Aorta (tissue), 5 donors: ENCODE results near the gene PCDH15. TPM values are rescaled to one million over a fixed set of nuclear protein-coding genes. Genes with fewer than 3 reads are reported as not detected.
"Not testable (repeated sequence)": the region's sequence is repeated elsewhere in the genome, so short reads cannot be mapped to it uniquely, and the experiment has no call there.

Experiments used
- ATAC-seq: fragments of 200-7000 bp; cut with Tn5 transposase; one replicate; pipeline ENCODE4 v1.9.1; 2022; ENCODE audit warnings: moderate library complexity; ENCODE audit not compliant: low FRiP score
- DNase-seq, 2 donors: peaks; one replicate each; pipeline ENCODE4 v3.0.0-alpha.2; 2020
- H3K27ac ChIP-seq, 2 donors: one replicate each; pipeline ENCODE4 v1.5.1; 2013; ENCODE audit warnings: low read length in 2 of 2, mild to moderate bottlenecking in 2 of 2, moderate library complexity in 2 of 2, control low read depth in 1 of 2, inconsistent platforms in 1 of 2, low read depth in 1 of 2
- H3K27me3 ChIP-seq, 2 donors: one replicate each; pipeline ENCODE4 v1.6.1; 2013; ENCODE audit warnings: control low read depth in 1 of 2, low read length in 1 of 2, mild to moderate bottlenecking in 1 of 2, moderate library complexity in 1 of 2; ENCODE audit not compliant: insufficient read depth in 2 of 2, control insufficient read depth in 1 of 2
- H3K36me3 ChIP-seq, 2 donors: one replicate each; pipeline ENCODE4 v1.6.1; 2013; ENCODE audit warnings: control low read depth in 1 of 2, low read length in 1 of 2, mild to moderate bottlenecking in 1 of 2; ENCODE audit not compliant: insufficient read depth in 2 of 2, control insufficient read depth in 1 of 2
- H3K4me1 ChIP-seq, 2 donors: one replicate each; pipeline ENCODE4 v1.6.1; 2013; ENCODE audit warnings: low read length in 2 of 2, control low read depth in 1 of 2, mild to moderate bottlenecking in 1 of 2, moderate library complexity in 1 of 2; ENCODE audit not compliant: insufficient read depth in 2 of 2, control insufficient read depth in 1 of 2
- H3K4me3 ChIP-seq, 2 donors: one replicate each; pipeline ENCODE4 v1.5.1; 2013; ENCODE audit warnings: low read length in 2 of 2, control low read depth in 1 of 2, mild to moderate bottlenecking in 1 of 2
- H3K9me3 ChIP-seq: one replicate; pipeline ENCODE4 v1.6.1; 2013; ENCODE audit warnings: mild to moderate bottlenecking, low read length; ENCODE audit not compliant: control insufficient read depth
- WGBS, 2 donors: extraction: QIAGEN DNeasy Blood & Tissue Kit; methylation state at CpG; one replicate each; pipeline ENCODE4 v1.1.7; 2013; 5-methylcytosine and 5-hydroxymethylcytosine counted together
- intact Hi-C, 2 donors: fragments of 100-400 bp; cut with DNase I; formaldehyde crosslinking; loops; one replicate each; pipeline versions ENCODE4 v1.14.2 to v1.15.0; 2022
- polyA plus RNA-seq, 2 donors: library from polyadenylated mRNA; stranded (reverse); fragments of 200-250 nt; gene quantifications; one replicate each; pipeline ENCODE4 v1.2.3, GENCODE V29; 2013
- total RNA-seq, 2 donors: library from RNA; stranded (reverse); fragmentation: NEBNext Ultra II Directional; extraction: Animal tissue kit (Norgen Biotek cat#: 25700); gene quantifications; one replicate each; pipeline ENCODE4 v1.2.1, GENCODE V29; 2021
- donor health status: healthy with polysubstance abuse.
- donor health status: Bipolar disorder and iron deficiency.
- donor health status: DM: no; HTN: no; CAD: no.
- donor health status: DM: no; HTN: no; CAD: no.
- donor health status: DM: yes; HTN: yes; CAD: no.

The PCDH15 gene
- total and polyA plus RNA-seq, 4 donors = 0.09 TPM; not detected in 3

DNA sequence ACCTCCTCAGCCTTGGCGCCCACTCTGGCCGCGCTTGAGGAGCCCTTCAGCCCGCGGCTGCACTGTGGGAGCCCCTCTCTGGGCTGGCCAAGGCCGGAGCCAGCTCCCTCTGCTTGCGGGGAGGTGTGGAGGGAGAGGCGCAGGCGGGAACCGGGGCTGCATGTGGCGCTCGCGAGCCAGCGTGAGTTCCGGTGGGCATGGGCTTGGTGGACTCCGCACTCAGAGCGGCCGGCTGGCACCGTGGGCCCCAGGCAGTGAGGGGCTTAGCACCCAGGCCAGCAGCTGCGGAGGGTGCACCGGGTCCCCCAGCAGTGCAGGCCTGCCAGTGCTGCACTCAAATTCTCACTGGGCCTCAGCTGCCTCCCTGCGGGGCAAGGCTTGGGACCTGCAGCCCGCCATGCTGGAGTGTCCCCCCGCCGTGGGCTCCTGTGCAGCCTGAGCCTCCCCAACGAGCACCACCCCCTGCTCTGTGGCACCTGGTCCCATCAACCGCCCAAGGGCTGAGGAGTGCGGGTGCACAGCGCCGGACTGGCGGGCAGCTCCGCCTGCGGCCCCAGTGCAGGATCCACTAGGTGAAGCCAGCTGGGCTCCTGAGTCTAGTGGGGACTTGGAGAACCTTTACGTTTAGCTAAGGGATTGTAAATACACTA lies 876.9 kb downstream of the PCDH15 start:
- peak in 1 of 2 donors; percentile 24 for DNase-seq
- H3K4me1 ChIP-seq, H3K9me3 ChIP-seq, intact Hi-C loops, H3K4me3 ChIP-seq, ATAC-seq, H3K27me3 ChIP-seq, H3K27ac ChIP-seq, H3K36me3 ChIP-seq: not testable (repeated sequence)
- WGBS, 2 donors = 95 to 96% methylated on average over 31 to 34 of the region's 34 CpGs

DNA sequence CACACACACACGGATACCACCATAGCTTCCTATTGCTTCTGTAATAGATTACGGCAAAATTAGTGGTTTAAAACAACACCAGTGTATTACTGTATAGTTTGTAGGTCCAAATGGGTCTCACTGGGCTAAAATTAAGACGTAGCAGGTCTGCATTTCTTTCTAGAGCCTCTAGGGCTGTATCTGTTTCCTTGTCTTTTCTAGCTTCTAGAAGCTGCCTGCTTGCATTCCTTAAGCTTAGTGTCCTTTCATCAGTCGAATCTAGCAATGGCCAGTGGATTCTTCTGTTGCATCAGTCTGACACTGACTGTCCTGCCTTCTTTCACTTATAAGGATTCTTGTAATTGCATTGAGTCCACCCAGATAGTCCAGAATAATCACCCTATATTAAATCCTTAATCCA lies 882.3 kb downstream of the PCDH15 start:
- ATAC-seq = no peak
- intact Hi-C loops = no loop called here
- WGBS, 2 donors = 59 to 69% methylated on average over 4 of the region's 4 CpGs

DNA sequence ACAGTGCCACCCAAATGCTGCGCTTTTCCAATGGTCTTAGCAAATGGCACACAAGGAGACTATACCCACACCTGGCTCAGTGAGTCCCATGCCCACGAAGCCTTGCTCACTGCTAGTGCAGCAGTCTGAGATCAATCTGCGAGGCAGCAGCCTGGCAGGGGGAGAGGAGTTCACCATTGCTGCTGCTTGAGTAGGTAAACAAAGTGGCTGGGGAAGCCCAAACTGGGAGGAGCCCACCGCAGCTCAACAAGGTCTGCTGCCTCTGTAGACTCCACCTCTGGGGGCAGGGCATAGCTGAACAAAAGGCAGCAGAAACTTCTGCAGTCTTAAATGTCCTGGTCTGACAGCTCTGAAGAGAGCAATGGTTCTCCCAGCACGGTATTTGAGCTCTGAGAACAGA lies 891.2 kb downstream of the PCDH15 start:
- ATAC-seq = no peak
- no peak overlapping the region for H3K4me3 ChIP-seq
- intact Hi-C loops = no loop called here
- peaks cover 5% of the 10 kb centered on the region for H3K9me3 ChIP-seq
- H3K36me3 ChIP-seq = no peaks in the 10 kb centered on the region
- WGBS, 2 donors = 66 to 73% methylated on average over 5 of the region's 5 CpGs
- DNase-seq = peak in 1 of 2 donors; percentile 43
- H3K27ac ChIP-seq = no peak overlapping the region
- no peaks in the 10 kb centered on the region for H3K27me3 ChIP-seq
- no peaks in the 10 kb centered on the region for H3K4me1 ChIP-seq

More for the DNA sequence above, 882.3 kb downstream of the PCDH15 start:
- Histone ChIP-seq H3K27ac (no peak overlapping the region), H3K9me3 (peaks cover 1% of the 10 kb centered on the region), H3K36me3 (no peaks in the 10 kb centered on the region), H3K4me1 (no peaks in the 10 kb centered on the region), H3K27me3 (no peaks in the 10 kb centered on the region), H3K4me3 (no peak overlapping the region)
- DNase-seq = no peak

DNA sequence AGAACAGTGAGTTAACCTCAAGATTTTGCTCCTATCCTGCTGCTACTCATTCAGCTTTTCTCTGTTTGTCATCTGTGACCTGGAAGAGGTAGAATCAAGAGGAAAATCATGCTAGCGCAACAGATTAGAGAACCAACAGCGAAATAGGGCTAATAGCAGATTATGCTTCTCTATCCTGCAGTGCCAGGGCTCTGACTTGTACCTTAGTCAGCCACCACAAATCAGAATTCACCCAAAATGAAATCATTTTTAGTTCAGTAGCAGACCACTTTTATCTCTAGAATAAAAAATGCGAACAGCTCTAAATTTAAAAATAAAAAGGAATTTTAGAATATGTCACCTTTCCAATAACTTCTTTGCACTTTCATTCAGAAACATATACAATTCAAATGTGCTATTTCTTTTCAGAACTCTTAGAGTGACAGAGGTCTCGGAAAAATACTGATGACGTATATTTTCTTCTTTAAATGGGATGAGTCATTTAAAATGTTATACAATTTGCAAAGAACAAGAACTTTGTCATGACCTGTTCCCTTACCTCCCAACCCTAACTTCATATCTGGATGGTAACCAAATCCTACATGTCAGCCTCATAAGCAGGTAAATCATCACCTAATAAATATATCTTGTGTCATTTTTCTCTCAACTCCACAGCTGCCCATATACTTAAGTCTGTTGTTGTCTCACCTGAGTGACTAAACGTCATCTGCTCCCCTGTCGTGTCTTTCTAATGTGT lies 896.4 kb downstream of the PCDH15 start:
- no peak for DNase-seq
- H3K4me3 ChIP-seq = no peak overlapping the region
- H3K4me1 ChIP-seq = no peaks in the 10 kb centered on the region
- intact Hi-C loops = no loop called here
- WGBS, 2 donors = 84% methylated on average over 7 of the region's 7 CpGs
- no peak for ATAC-seq
- no peaks in the 10 kb centered on the region for H3K36me3 ChIP-seq
- no peaks in the 10 kb centered on the region for H3K27me3 ChIP-seq
- H3K27ac ChIP-seq = no peak overlapping the region
- peaks cover 3% of the 10 kb centered on the region for H3K9me3 ChIP-seq

DNA sequence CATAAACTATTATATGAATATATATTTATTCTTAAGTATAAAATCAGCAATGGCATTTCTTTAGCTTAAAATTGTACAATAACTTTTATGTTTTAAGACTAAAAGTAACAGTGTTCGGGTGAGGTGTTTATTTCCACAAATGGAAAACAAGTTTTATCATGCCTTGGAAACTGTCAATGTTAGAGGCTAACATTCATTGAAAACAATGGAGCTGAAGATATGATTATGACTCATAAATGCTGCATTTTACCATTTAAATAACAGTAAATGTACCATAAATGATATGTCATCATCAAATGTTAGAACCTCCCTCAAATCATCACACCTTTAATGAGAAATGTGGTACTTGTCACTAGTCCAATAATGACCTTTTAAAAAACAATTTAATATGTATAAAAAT lies 897.3 kb downstream of the PCDH15 start:
- no peaks in the 10 kb centered on the region for H3K9me3 ChIP-seq
- ATAC-seq (no peak), DNase-seq (no peak)
- no peak overlapping the region for H3K4me3 ChIP-seq
- H3K27ac ChIP-seq = no peak overlapping the region
- no peaks in the 10 kb centered on the region for H3K27me3 ChIP-seq
- H3K36me3 ChIP-seq = no peaks in the 10 kb centered on the region
- intact Hi-C loops = no loop called here
- WGBS, 2 donors = 78 to 84% methylated on average over 1 of the region's 1 CpG
- H3K4me1 ChIP-seq = no peaks in the 10 kb centered on the region

DNA sequence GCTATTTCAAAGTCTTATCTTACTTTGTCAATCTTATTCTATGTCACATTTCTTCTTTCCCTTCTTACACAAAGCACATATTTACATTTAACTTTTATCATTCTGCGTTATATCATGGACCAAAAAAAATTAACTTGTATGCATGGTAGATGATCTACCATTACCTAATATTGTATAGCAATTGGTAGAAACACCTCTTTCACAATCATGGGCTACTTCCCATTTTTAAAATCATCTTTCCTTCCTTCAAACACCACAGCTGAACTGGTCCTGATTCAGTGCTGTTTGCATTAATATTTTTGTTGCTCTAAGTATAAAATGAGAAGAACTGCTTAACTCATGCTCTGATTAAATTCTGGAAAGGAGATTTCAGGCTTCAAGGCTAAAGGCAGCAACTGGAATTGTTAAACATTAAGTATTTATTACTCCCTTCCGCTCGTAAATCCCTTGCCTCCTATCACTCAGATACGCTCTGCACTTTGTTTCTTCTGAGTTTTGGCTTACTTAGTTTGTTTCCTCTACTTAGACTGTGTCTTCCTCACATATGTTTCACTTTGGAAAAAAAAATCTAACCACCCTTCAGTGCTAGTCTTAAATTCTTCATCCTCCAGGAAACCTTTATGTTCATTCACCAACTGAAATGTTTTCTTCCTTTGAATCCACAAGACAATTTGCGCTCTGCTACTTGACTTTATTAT lies 901.4 kb downstream of the PCDH15 start:
- Histone ChIP-seq H3K4me1 (no peaks in the 10 kb centered on the region), H3K27ac (no peak overlapping the region), H3K4me3 (no peak overlapping the region), H3K36me3 (no peaks in the 10 kb centered on the region), H3K9me3 (no peaks in the 10 kb centered on the region), H3K27me3 (no peaks in the 10 kb centered on the region)
- WGBS, 2 donors = 13 to 30% methylated on average over 5 of the region's 5 CpGs
- DNase-seq (no peak), ATAC-seq (no peak)
- intact Hi-C loops = no loop called here

DNA sequence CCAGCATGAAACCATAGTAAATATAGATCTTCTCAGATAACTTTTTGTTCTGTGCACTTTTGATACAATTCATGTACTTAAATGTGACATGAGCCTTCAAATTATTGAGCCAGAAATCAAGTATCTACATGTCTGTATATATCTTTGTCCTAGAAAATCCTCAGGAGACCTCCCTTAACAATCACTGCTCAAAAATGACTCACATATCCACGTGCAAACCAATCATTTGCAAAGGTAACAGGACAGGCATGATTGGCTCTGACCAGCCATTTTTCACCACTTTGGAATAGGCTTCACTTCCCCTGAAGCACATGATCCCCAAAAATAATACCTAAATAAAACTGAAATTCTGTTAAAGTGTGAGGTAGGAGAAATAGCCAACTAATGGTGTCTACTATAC lies 902.5 kb downstream of the PCDH15 start:
- Histone ChIP-seq H3K36me3 (no peaks in the 10 kb centered on the region), H3K4me1 (no peaks in the 10 kb centered on the region), H3K9me3 (no peaks in the 10 kb centered on the region), H3K27me3 (no peaks in the 10 kb centered on the region), H3K27ac (no peak overlapping the region), H3K4me3 (no peak overlapping the region)
- ATAC-seq (no peak), DNase-seq (no peak)
- intact Hi-C loops = no loop called here
- 16 to 25% methylated on average over 1 of the region's 1 CpG for WGBS, 2 donors

DNA sequence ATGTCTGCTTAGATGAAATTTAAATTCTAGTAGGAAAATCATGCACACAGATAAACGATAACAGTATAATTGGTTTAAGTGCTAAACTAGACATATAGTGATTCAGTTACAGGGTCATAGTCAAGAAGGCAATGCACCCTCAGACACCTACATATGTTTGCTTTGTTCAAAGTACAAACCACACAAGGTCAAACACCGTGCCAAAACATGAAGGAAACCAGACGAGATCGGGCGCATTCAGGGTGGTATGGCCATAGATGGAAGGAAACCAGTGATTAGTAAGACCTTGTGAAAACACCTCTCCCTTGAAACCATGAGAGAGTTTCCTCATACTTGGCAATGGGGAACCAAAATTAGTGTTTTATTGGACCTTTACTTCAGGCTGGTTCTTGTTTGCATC lies 906.9 kb downstream of the PCDH15 start:
- H3K27ac ChIP-seq = no peak overlapping the region
- H3K27me3 ChIP-seq = no peaks in the 10 kb centered on the region
- no peak for DNase-seq
- intact Hi-C loops = no loop called here
- no peak for ATAC-seq
- H3K36me3 ChIP-seq = no peaks in the 10 kb centered on the region
- 27 to 36% methylated on average over 5 of the region's 5 CpGs for WGBS, 2 donors
- H3K9me3 ChIP-seq = no peaks in the 10 kb centered on the region
- no peaks in the 10 kb centered on the region for H3K4me1 ChIP-seq
- no peak overlapping the region for H3K4me3 ChIP-seq
